Measurements from ENCODE around the gene USH1C. TPM values are rescaled to one million over a fixed set of nuclear protein-coding genes. Genes with fewer than 3 reads are reported as not detected.

Gene USH1C
- total and polyA plus RNA-seq, 9 of the 15 experiments (the other 6 are each of a cell fraction or from before 2014, with no cell fraction given): 0.04 TPM; not detected in 8

DNA sequence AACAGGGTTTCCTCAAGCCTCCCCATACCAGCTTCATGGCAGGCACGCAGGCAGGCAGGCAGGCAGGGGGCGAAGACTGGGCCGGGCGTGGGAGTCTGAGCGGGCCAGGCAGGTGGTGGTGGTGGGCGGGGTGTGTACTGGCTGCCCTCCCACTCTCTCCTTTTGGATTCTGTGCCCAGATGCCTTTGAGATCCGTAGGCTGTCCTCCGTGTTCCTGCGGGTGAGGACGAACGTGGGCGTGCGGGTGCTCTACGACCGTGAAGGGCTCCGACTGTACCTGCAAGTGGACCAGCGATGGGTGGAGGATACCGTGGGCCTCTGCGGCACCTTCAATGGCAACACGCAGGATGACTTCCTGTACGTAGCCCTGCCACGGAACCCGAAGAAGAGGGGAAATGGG, 25.8 kb upstream of the USH1C start:
- intact Hi-C loops (cut with micrococcal nuclease): no loop called here

More for the DNA sequence above, 25.8 kb upstream of the USH1C start:
- no peaks in the 10 kb centered on the region for H3K36me3 ChIP-seq (ENCODE audit: control insufficient read depth, insufficient read depth, low read length)
- no peaks in the 10 kb centered on the region for H3K9me1 ChIP-seq (ENCODE audit: control insufficient read depth, insufficient read depth, low read length)
- ChIA-PET CTCF (ENCODE audit: low intra/inter-chr PET ratio) (no interaction called here), POLR2A (interaction anchor here (0.6 kb wide), 1 partner anchor 377 kb away, joined by 4 read pairs; no protein-coding TSS in a partner anchor)
- FAIRE-seq: no peak
- in situ Hi-C loops (cut with MboI): no loop called here
- WGBS (ENCODE audit: insufficient coverage, low coverage, missing lambda C conversion rate): 4% methylated on average over 23 of the region's 23 CpGs
- no peak overlapping the region for H3K4me2 ChIP-seq (ENCODE audit: insufficient read depth, low read length)
- H3K27me3 ChIP-seq (ENCODE audit: control insufficient read depth in 2 of 2, insufficient read depth in 2 of 2, low read length in 2 of 2): peaks cover 7 to 27% of the 10 kb centered on the region in 2 experiments; a peak in 4 of 5 replicates
- TF ChIP-seq CREM (IDR thresholded peaks at IDR 0.05; ENCODE audit: low read depth) (no peak), FOXJ2 (tag; IDR thresholded peaks at IDR 0.05) (no peak), SNIP1 (IDR thresholded peaks at IDR 0.05; ENCODE audit: low read depth) (no peak), NCOR1 (IDR thresholded peaks at IDR 0.05) (no peak), ILK (tag; IDR thresholded peaks at IDR 0.05; ENCODE audit: borderline replicate concordance, low read depth) (no peak), ZNF197 (CRISPR knock-in tag; IDR thresholded peaks at IDR 0.05; ENCODE audit: low read depth) (no peak), DDX20 (tag; IDR thresholded peaks at IDR 0.05; ENCODE audit: low read depth) (no peak)
- TF ChIP-seq, protein P1, sequence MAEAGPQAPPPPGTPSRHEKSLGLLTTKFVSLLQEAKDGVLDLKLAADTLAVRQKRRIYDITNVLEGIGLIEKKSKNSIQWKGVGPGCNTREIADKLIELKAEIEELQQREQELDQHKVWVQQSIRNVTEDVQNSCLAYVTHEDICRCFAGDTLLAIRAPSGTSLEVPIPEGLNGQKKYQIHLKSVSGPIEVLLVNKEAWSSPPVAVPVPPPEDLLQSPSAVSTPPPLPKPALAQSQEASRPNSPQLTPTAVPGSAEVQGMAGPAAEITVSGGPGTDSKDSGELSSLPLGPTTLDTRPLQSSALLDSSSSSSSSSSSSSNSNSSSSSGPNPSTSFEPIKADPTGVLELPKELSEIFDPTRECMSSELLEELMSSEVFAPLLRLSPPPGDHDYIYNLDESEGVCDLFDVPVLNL (CRISPR knock-in tag; IDR thresholded peaks at IDR 0.05; ENCODE audit: low read depth): no peak
- TF ChIP-seq, protein P2, sequence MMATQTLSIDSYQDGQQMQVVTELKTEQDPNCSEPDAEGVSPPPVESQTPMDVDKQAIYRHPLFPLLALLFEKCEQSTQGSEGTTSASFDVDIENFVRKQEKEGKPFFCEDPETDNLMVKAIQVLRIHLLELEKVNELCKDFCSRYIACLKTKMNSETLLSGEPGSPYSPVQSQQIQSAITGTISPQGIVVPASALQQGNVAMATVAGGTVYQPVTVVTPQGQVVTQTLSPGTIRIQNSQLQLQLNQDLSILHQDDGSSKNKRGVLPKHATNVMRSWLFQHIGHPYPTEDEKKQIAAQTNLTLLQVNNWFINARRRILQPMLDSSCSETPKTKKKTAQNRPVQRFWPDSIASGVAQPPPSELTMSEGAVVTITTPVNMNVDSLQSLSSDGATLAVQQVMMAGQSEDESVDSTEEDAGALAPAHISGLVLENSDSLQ (IDR thresholded peaks at IDR 0.05): no peak
- TF ChIP-seq, protein P3, sequence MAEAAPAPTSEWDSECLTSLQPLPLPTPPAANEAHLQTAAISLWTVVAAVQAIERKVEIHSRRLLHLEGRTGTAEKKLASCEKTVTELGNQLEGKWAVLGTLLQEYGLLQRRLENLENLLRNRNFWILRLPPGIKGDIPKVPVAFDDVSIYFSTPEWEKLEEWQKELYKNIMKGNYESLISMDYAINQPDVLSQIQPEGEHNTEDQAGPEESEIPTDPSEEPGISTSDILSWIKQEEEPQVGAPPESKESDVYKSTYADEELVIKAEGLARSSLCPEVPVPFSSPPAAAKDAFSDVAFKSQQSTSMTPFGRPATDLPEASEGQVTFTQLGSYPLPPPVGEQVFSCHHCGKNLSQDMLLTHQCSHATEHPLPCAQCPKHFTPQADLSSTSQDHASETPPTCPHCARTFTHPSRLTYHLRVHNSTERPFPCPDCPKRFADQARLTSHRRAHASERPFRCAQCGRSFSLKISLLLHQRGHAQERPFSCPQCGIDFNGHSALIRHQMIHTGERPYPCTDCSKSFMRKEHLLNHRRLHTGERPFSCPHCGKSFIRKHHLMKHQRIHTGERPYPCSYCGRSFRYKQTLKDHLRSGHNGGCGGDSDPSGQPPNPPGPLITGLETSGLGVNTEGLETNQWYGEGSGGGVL (CRISPR knock-in tag; IDR thresholded peaks at IDR 0.05): no peak
- no TSS peak for BruUV-seq (replicated peaks)
- no peak overlapping the region for H3K4me3 ChIP-seq
- H3K9ac ChIP-seq (ENCODE audit: insufficient read depth in 1 of 2, low read depth in 2 of 2, low read length in 2 of 2): no peak overlapping the region
- no peak overlapping the region for H2AFZ ChIP-seq (ENCODE audit: low read depth, low read length)
- no peaks in the 10 kb centered on the region for H3K9me3 ChIP-seq (replicated peaks; ENCODE audit: control insufficient read depth, insufficient read depth, low read depth, low read length)
- H4K20me1 ChIP-seq (replicated peaks; ENCODE audit: control insufficient read depth, insufficient read depth, low read length): peaks cover 4% of the 10 kb centered on the region; the same call in 1 of the 2 replicates
- ATAC-seq: no peak
- DNase-seq (ENCODE audit: extremely low read depth in 1 of 4, low spot score in 3 of 4): no peak
- no peak overlapping the region for H3K27ac ChIP-seq (ENCODE audit: extremely low read depth, low read depth, low read length)
- no peaks in the 10 kb centered on the region for H3K79me2 ChIP-seq (ENCODE audit: control insufficient read depth, insufficient read depth, low read length)
- peaks cover 0 to 11% of the 10 kb centered on the region in 2 experiments; a peak in 2 of 5 replicates for H3K4me1 ChIP-seq (replicated peaks in 1 of 2; ENCODE audit: control insufficient read depth in 2 of 2, insufficient read depth in 2 of 2, low read length in 2 of 2)
